ENCODE data around the gene GPR89A.

- TF ChIP-seq POLR2A (IDR thresholded peaks at IDR 0.05), result no peak
- TF ChIP-seq CTCF (IDR thresholded peaks at IDR 0.05), result no peak
Measured at GRCh38 chr1:145710291-145711027, 102.7 kb downstream of the GPR89A start.
